ENCODE results near the gene MCRIP1. TPM values are rescaled to one million over a fixed set of nuclear protein-coding genes. Genes with fewer than 3 reads are reported as not detected.

MCRIP1 gene
- total RNA-seq, 1 donor from 2014 or later: 103 TPM

DNA sequence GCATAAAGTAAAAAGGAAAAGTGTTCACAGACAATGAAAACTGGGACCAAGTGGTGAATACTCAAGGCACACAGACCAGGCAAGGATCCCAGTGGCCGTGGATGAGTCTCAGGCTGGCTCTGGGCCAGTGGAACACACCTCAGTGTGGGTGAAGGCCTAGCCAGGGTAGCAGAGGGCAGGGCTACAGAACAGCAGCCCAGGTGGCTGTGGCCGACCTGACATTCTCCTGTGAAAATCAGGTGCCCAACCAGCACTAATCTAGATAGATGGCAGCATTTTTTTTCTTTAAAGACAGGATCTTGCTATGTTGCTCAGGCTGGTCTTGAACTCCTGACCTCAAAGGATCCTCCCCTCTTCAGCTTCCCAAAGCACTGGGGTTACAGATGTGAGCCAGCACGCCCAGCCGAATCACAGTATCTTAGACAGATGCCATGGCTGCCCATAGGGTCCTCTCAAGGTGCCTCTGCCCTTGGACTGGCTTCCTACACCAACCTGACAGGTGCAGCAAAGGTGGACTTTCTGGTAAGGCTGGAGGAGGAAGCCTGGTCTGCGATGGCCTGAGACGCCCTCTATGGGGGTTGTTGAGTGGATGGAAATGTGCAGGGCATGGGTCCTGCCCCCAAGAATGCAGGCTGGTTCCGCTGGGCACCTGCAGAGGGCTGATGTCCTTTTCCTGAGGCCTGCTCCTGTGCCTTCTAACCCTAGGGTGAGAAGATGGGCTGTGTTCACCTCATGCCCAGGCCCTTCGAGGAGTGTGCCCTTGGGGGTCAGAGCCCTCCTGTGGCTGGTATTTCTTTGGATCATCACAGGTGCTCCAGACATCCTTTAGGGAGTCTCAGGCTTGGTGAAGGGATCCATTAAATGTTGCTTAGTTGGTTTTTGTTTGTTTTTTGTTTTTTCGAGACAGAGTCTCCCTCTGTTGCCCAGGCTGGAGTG lies 31.0 kb upstream of the MCRIP1 start:
- intact Hi-C loops (cut with micrococcal nuclease): no loop called here
- no peak for DNase-seq
- ATAC-seq: no peak

DNA sequence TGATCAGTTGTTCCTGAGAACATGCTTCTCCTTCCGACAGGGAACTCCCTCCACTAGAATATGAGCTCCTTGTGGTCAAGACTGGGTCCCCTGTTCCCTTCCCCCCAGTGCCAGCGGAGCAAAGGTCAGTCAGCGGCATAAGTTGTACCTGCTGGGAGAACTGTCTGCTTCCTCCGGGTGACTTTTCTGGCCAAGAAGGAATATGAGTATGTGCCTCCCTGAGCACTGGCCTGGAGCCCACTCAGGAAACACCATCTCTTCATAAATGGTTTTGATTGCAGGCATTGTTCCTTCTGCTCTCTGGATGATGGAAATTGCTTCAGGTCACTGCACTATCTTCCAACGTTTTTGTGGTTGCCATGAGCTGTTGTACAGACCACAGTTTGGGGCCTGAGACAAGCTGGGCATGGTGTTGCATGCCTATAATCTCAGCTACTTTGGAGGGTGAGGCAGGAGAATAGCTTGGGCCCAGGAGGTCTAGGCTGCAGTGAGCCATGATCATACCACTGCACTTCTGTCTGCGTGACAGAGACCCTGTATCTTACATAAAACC lies 30.1 kb upstream of the MCRIP1 start:
- DNase-seq: no peak
- intact Hi-C loops (cut with micrococcal nuclease): no loop called here
- no peak for ATAC-seq

DNA sequence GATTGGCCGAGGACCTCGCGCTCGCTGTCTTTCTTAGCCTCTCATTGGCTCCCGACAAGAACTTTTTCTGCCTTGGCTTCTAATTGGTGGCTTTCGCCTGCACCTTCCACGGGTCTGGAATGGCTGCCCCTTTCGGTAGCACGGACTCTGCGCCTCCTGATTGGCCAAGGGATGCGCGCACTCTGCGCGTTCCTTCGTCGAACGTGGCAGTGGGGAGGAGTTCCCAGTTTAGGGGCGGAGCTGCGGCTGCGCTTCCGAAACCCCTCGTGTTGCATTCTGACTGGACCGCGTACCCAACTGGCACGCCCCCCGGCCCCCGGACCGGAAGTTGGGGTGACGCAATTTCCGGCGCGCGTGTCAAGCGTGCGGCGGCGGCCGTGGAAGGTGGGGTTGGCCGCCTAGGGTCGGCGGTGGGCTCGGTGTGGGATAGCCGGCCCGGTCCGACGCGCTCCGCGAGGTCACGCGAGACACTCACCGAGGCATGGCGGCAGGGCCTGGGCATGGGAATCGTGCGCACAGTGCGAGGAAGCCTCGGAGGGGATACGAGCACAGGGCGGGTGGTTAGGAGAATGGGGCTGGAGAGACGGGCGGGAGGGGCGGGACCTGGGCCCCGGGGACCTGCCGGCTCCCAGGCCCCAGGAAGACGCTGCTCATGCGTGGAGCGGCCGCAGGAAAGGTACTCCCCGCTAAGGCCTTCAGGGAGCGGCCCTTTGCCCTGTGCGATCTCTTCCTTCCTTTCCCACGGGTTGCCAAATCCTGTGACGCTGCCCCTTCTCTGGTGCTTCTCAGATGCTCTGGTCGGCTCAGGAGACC lies 27.9 kb upstream of the MCRIP1 start:
- DNase-seq: peak; percentile 99
- ATAC-seq: peak; percentile 94
- intact Hi-C loops (cut with micrococcal nuclease): no loop called here

GRCh38 chr17:81859906-81860755 lies 27.0 kb upstream of the MCRIP1 start, which contains the start of gene P4HB:
TSS of gene P4HB (minus strand) at chr17:81860535. CDS start at chr17:81860471, 64 bp downstream.
- intact Hi-C loops (cut with micrococcal nuclease): no loop called here
- ATAC-seq: peak; percentile 1
- DNase-seq: peak; percentile 99

GRCh38 chr17:81858967-81859905 lies 26.1 kb upstream of the MCRIP1 start:
- DNase-seq: no peak
- intact Hi-C loops (cut with micrococcal nuclease): no loop called here
- ATAC-seq: no peak

DNA sequence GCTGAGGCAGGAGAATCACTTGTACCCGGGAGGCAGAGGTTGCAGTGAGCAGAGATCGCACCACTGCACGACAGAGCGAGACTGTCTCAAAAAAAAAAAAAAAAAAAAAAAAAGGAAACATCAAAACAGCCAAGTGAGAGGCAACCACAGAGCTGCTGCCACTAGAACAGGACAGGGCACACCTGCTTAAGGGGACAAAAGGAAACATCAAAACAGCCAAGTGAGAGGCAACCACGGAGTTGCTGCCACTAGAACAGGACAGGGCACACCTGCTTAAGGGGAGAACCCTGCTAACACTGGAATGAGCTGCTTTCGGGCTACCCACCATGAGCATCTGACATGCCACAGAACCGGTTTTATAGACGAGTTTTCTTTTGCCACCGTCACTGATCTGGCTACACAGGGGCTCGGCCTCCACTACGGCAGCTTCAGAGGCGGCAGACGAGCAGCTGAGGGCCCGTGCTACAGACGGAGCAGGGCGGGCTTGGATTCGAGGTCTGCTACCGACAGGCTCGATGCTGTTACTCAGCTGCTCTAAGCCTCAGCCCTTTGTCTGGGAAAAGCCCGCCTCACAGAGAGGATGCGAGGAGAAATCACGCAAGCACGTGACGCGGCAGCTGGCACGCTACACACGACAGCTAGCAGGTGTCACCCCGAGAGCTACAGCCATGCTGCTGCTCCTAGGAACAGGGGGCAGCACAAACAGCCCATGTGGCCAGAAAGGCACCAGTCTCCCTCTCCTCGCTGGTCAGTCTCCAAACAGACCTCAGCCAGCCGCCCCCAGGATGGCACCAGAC lies 25.3 kb upstream of the MCRIP1 start:
- ATAC-seq: no peak
- DNase-seq: no peak
- intact Hi-C loops (cut with micrococcal nuclease): no loop called here

DNA sequence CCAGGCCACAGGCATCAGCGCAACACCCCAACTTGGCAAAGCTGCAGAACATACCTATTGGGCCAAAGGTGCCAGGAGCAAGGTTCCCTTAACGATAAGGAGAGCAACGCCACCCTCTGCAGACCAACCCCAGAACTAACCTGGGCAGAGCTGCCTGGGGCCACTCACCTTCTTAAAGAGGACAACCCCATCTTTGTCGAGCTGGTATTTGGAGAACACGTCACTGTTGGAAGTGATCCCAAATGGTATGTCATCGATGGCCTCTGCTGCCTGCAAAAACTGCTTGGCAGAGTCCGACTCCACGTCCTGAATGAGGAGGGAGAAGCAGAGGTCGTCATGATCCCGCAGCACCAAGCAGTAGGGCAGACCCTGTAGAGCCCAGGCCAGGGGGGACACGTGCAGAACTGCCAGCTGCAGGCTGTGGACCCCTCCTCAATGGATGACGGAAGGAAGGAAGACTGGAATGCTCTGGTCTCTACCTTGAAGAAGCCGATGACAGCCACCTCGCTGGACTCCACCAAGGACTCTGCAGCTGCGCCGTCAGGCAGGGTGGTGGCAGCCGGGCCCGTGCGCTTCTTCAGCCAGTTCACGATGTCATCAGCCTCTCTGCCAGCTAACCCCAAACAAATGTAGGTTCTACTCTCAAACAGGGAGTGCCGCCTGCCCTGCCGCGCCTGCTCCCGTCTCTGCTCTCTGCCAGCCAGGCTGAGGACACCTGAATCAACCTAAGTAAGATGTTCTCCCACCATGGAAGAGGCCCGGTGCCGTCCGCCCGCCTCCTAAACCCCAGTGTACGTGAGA lies 22.1 kb upstream of the MCRIP1 start:
- peak; percentile 53 for ATAC-seq
- DNase-seq: peak; percentile 43
- intact Hi-C loops (cut with micrococcal nuclease): no loop called here

DNA sequence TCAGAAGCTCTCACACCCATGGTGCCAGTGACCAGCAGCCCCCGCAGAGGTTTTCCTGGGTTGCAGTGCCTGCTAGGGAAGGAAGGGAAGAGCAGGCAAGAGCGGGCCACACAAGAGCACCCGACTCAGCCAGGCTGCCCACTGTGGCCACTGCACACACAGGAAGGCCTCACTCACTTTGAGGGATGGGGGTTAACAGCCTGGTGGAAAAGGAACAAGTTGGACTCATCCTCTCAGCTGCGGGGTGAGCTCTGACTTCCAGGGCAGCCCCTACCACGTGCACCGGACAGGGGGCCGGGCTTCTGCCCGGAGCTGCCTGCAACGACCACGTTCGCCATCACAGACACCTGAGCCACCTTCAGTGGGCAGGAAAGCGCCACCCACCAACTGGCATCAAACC lies 19.1 kb upstream of the MCRIP1 start:
- no peak for DNase-seq
- intact Hi-C loops (cut with micrococcal nuclease): no loop called here
- no peak for ATAC-seq

GRCh38 chr17:81851423-81851822 lies 18.3 kb upstream of the MCRIP1 start:
- intact Hi-C loops (cut with micrococcal nuclease): no loop called here
- no peak for ATAC-seq
- no peak for DNase-seq

DNA sequence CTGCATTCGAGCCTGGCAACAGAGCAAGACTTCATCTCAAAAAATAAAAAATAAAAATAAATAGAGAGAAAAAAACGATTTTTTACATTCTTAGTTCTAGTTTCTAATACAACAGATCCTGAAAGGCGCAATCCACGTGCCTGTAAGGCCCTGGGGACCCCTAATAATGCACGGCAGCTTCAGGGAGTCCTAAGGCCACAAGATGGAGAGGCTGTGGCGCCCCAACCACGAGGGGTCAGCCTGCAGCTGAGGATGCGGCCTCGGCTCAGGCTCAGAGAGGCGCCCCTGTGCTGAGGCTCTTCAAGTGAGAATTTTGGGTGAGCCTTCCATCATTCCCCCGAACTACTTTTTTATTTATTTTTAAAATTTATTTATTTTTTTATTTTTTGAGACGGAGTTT lies 16.4 kb upstream of the MCRIP1 start:
- intact Hi-C loops (cut with micrococcal nuclease): no loop called here
- DNase-seq (no peak), ATAC-seq (no peak)

GRCh38 chr17:81846743-81847689 lies 13.9 kb upstream of the MCRIP1 start:
- DNase-seq (no peak), ATAC-seq (no peak)
- intact Hi-C loops (cut with micrococcal nuclease): no loop called here

DNA sequence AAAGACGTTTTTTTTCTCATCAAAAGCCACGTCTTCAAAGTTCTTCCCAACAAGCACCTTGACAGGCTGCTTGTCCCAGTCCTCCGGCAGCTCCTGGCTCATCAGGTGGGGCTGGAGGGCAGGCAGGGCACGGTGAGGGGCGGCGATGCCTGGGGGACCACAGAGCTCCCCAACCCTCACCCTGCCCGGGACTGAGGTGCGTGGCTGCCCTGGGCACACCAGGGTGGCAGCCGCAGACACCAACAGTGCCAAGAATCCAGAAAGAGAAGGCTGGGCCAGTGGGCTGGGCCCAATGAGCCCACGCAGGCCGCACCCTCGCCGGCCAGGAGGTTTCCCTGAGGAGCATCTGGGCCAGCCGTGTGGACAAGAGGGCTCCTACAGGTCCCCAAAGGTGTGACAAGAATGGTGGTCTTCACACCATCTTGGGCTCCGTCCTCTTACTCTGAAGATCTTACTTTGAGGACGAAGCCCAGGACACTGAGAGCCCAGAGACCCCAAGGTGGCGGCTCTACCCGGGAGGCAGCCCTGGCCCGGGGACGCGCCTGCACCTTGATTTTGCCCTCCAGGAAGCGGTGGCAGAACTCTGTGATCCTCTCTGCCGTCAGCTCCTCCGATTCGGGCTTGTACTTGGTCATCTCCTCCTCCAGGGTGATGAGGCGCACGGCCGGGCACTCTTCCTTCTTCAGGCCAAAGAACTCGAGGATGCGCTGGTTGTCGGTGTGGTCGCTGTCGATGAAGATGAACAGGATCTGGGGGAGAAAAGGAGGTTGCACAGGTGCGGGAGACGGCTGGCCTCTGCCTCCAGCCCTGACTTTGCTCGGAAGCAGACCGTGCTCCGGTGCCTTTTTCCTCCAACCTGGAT lies 13.0 kb upstream of the MCRIP1 start:
- no peak for DNase-seq
- no peak for ATAC-seq
- intact Hi-C loops (cut with micrococcal nuclease): no loop called here

DNA sequence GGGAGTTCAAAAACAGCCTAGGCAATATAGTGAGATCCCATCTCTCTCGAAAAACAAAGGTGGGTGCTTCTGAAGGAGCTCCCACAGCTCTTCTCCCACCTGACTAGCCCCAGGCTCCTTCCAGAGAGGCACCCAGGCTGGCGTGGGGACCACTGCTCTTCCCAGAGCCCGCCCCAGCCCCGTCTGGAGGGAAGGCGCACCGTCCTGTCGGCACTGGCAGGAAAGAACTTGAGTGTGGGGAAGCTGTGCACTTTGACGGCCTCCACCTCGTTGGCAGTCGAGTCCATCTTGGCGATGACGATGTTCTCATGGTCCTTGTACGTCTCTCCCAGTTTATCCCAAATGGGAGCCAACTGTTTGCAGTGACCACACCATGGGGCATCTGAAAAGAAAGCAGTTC lies 12.3 kb upstream of the MCRIP1 start:
- no peak for ATAC-seq

GRCh38 chr17:81844887-81845286 lies 11.8 kb upstream of the MCRIP1 start:
- DNase-seq (no peak), ATAC-seq (no peak)
- intact Hi-C loops (cut with micrococcal nuclease): no loop called here

More for the DNA sequence above, 12.3 kb upstream of the MCRIP1 start:
- DNase-seq: no peak
- intact Hi-C loops (cut with micrococcal nuclease): no loop called here
